HG03108 (cell line): ENCODE results near the gene MANSC4.
"Not testable (repeated sequence)": the region's sequence is repeated elsewhere in the genome, so short reads cannot be mapped to it uniquely, and the experiment has no call there.

ENCODE experiments used
- ATAC-seq: cut with Tn5 transposase; IDR thresholded peaks from one replicate; pipeline ENCODE4 v1.9.1; 2021; ENCODE audit warnings: moderate library complexity; ENCODE audit not compliant: unreplicated experiment

MANSC4 gene

GRCh38 chr12:27756670-27757195 is 23.3 kb downstream of the MANSC4 start:
- no peak for ATAC-seq

GRCh38 chr12:27754795-27755194 is 25.2 kb downstream of the MANSC4 start:
- ATAC-seq = no peak

DNA sequence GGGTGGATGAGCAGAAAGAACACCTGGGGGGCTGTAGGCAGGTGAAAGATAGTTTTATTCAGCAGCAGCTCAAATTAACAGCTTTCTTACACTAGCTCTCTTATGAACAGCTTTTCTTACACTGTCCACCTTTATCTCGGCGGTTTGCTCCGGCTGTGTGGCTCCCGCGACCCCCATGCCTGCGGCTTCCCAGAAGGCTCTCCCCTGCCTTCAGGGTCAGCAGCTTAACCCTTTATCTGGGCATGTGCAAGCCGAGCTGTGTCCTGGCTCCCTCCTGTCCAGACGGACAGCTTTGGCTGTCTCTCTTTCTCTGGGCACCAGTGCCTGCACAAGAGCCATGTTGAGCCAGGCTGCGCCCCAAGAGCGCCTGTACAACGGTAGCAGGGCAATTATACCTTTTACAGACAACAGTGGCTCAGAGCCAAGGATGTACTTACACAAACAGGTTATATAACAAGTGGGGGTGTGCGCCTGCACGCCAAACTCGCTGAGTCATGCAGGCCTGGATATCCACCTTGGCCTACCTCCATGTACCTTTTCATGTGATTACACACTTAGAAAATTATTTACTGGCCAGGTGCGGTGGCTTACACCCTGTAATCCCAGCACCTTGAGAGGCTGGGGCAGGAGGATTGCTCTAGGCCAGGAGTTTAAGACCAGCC is 28.5 kb downstream of the MANSC4 start:
- ATAC-seq = no peak

DNA sequence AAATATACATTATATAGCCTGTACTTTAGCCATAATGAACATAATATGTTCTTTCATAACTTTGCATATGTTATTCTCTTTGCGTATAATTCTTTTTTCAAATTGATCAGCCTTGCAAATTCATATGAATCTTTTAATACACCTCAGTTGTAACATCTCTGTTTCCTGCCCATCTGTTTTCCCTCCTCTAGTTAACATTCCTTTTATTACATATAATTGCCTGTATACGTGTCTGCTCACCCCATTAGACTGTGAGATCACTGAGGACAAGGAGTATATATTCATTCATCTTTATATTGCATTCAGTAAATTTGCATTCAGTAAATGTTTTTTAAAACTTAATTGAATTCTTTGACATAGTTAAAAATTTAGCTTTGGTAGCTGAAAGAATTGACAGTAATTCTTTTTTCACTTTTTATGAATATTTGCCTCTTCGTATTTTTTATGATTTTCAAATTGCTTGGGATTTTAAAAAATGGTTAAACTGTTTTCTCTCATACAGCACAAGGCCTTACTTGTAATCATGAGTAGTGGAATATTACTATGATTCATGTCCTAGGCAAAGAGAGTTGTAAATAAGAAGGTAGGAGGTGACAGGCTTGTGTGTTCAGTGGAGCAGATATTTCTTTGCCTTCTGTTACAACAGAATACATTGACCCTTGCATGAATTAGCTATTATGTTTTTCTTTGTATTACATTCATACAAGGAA is 32.8 kb downstream of the MANSC4 start:
- no peak for ATAC-seq

DNA sequence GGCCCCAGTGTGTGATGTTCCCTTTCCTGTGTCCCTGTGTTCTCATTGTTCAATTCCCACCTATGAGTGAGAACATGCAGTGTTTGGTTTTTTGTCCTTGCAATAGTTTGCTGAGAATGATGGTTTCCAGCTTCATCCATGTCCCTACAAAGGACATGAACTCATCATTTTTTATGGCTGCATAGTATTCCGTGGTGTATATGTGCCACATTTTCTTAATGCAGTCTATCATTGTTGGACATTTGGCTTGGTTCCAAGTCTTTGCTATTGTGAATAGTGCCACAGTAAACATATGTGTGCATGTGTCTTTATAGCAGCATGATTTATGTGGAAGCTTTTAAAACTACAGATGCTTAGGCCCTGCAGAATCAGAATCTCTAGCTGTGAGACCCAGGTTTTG is 34.3 kb downstream of the MANSC4 start:
- not testable (repeated sequence) for ATAC-seq

DNA sequence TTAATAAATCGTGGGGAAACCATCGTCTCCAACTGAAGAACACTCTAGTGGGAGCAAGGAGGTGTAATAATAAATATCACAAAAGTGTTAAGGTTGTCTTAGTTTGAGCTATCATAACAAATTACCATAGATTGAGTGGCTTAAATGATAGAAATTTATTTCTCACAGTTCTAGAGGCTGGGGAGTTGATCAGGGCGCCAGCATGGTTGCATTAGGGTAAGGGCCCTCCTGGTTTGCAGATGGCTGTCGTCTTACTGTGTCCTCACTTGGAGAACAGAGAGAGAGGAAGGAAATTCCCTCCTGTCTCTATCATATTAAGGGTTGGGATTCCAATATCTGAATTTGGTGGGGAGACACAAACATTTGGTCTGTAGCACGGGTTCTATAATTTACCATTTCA is 36.4 kb downstream of the MANSC4 start:
- no peak for ATAC-seq

- ATAC-seq = not testable (repeated sequence)
Observed at GRCh38 chr12:27734321-27734720, 45.7 kb downstream of the MANSC4 start.

GRCh38 chr12:27733791-27734190 is 46.2 kb downstream of the MANSC4 start:
- no peak for ATAC-seq

DNA sequence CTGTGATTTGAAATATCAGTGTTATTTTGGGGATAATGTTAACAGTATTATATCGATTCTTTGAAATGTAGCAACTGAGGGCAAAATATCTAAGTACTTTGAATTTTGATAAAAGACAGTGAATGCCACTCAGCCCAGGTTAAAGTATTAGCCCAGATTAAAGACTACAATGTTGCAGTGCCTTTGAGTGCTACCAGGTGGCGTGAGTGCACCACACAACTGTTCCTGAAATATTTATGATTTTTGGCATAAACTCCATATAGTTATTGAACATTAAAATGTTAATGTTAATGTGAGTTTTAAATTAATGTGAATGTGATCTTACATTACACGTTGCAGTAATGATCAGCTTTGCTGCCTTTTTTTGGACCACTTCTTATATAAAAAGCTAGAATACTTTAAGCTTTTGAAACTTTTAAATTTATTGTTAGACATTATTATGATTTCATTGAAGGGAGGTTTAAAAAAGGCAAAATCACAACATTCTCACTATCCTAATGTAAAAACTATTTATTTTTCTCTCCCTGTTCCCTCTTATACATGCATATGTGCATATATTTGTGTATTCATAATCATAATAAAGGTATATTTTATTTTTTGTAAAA is 46.9 kb downstream of the MANSC4 start:
- no peak for ATAC-seq

DNA sequence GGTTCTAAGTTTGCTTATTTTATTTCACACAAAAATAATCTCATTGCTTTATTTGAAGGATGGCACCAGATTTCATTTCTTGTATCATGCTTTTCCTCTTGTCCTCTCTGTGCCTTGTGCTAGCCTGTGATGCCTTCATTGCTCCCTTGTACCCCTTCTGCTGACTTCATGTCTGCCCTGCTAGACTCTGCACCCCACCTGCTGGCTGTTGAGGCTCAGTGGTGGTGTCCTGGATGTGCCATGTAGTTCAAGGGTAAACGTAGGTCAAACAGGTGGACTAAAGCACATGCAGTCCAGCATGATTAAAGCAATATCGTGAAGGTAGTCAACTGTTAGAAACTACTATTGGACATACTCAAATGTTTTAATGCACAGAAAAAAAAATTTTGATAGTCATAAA is 47.8 kb downstream of the MANSC4 start:
- no peak for ATAC-seq

- ATAC-seq = no peak
Observed at GRCh38 chr12:27730097-27730588, 49.9 kb downstream of the MANSC4 start.

DNA sequence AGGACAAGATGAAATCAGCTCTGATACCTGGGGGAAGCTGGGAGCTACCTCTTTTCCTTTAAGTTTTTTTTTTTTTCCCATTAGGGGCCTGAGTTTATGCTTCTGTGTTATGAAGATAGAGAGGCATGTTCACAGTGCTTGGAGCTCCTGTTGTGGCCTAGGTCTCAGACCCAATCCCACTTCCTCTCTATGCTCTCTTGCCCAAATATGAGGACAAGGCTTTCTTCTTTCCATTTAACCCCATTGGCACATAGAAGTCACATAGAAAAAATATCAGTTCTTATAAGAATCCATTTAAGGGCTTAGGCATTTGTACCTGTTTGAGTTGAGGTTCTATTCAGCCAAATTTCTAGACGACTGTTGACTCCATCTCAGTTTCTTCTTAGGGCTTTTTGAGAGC is 56.8 kb downstream of the MANSC4 start:
- no peak for ATAC-seq
